GM12875 (cell line): ENCODE data around the gene GON4L.

Source experiments
- H3K4me3 ChIP-seq: one replicate; pipeline ENCODE4 v1.5.1; 2011; ENCODE audit warnings: low read depth, low read length, control low read depth
- TF ChIP-seq, protein P1 (sequence below): IDR thresholded peaks from 2 replicates; pipeline ENCODE4 v1.5.1; 2011; ENCODE audit warnings: low read depth, mild to moderate bottlenecking, control low read depth, inconsistent platforms, low read length, moderate library complexity, borderline replicate concordance; ENCODE audit not compliant: insufficient read depth

The GON4L gene

DNA sequence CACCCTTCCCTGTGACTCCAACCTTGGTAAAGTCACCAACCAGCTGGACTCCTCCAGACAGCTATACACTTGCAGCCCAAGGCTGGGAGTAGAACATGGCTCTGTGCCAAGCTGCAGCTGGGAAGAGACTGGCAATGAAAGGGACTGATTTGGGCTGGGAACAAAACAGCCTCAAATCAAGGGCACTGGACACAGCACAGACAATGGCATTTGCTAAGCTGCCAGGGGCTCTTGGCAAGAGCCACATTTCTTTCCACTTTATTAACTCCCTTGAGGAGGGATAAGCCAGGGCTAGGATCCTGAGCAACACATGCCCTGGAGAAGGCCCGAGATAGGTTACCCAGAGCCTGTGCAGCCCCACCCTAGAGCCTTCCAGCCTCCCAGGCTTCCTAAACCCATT is 14.4 kb upstream of the GON4L start:
- TF ChIP-seq, protein P1, sequence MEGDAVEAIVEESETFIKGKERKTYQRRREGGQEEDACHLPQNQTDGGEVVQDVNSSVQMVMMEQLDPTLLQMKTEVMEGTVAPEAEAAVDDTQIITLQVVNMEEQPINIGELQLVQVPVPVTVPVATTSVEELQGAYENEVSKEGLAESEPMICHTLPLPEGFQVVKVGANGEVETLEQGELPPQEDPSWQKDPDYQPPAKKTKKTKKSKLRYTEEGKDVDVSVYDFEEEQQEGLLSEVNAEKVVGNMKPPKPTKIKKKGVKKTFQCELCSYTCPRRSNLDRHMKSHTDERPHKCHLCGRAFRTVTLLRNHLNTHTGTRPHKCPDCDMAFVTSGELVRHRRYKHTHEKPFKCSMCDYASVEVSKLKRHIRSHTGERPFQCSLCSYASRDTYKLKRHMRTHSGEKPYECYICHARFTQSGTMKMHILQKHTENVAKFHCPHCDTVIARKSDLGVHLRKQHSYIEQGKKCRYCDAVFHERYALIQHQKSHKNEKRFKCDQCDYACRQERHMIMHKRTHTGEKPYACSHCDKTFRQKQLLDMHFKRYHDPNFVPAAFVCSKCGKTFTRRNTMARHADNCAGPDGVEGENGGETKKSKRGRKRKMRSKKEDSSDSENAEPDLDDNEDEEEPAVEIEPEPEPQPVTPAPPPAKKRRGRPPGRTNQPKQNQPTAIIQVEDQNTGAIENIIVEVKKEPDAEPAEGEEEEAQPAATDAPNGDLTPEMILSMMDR, result no peak
- no peak overlapping the region for H3K4me3 ChIP-seq

DNA sequence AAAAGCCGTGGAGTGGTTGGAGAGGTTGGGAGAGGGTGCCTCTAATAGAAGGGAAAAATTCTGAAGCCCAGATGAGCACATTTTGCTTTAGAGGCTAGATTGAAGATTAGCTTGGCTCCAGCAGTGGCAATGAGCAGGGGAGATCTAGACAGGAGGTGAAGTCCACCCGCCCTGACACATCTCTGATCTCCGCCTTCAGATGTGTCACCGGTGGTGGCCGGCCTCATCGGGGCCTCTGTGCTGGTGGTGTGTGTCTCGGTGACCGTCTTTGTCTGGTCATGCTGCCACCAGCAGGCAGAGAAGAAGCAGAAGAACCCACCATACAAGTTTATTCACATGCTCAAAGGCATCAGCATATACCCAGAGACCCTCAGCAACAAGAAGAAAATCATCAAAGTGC is 10.8 kb upstream of the GON4L start:
- TF ChIP-seq, protein P1, result no peak
- H3K4me3 ChIP-seq, result no peak overlapping the region

DNA sequence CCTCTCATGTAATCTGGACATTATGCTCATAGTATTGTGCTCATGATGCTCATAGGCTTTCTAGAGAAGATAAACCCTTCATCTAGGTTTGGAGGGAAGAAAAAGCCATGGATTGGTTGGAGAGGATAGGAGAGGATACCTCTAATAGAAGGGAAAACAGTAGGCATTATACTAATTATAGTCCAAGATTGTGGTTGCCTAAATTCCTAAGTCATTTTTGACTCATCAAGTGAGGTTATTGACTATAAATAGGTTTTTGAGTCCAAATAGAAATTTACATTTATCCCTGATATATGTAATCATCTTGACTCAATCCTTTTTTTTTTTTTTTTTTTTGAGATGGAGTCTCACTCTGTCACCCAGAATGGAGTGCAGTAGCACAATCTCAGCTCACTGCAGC is 7.4 kb upstream of the GON4L start:
- no peak overlapping the region for H3K4me3 ChIP-seq
- TF ChIP-seq, protein P1, result no peak

DNA sequence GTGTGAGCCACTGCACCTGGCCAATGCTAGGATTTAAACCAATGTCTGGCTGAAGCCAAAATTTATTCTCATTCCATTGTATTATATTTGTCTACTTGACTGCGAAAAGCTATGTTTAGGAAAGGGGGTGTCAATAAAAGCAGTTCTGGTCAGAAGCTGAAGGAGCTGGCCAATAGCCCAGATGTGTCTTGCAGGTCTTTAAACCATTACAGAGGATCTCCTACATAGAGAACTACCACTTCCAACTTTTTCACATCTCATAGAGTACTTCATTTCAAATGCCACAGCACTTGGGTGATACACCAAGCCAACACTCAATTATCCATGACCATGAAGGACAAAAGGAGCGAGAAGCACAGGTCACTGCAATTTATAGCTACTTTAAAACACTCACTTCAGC is 4.9 kb upstream of the GON4L start:
- TF ChIP-seq, protein P1, result no peak
- no peak overlapping the region for H3K4me3 ChIP-seq

DNA sequence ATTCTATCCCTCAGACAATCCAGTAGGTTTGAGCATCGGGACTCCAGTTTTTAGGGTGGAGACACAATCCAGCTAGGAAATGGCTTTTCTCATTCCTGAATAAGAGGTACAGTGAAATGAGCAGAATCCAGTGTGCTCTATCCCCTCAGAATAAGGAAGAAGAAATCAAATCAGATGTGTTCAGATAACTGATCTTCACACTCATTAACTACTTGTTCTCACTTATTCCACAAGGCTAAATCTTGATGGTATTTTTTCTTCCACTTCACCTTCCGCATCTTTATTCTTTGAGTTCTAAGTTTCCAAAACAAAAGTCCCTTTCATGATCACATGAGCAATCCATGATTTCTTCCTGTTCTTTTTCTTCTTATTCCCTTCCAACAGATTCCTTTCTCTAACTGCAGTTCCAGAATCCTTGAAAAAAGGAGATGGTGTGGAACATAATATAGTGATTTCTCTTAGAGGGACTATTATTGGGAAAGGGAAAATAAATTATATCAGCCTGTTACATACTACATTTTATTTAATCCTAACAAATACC is 4.0 kb upstream of the GON4L start:
- TF ChIP-seq, protein P1, result no peak
- peak overlapping the region; percentile 72 for H3K4me3 ChIP-seq

DNA sequence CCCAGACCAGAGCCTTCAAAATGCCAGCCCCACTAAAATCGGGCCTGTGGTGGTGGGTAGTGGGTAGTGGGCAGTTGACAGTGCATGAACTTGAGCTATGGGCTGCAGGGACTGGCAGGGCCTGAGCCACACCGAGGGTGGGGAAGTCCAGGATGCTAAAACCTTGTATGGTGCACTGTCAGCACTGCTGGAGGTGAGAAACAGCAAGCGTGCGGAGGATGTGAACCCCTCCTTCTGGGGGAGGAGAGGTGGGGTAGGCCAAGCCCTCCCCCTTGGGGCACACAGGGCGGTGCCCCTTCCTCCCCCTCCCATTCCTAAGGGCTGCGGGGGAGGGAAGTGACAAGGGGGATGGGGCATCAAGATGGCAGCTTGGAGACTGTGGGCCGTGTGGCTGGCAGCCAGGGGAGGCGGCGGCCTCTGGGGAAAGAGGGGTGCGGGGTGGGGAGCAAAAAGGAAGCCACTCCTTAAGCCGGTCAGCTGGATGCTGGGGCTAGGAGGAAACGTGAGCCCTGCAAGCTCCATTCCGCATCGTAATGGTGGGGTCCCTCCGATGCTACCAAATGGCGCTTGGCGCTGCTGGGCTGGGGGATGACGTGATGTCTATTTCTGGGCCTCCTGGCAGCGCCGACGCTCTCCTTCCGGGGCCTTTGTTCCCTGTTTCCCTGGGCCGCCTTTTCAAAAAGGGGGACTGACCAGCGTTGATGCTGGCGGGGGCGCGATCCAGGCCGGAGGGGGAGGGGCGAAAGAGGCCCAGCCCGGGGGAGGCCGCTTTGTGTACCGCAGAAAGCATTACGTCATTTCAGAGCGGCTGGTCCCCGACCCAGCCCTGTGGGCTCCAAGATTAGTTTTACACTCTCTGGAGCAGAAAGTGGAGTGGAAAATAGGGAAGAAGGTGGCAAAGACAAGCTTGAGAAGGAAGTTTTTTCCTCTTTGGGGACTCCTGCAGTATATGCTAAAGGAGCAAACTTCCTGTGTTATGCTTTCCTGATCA is 3.2 kb upstream of the GON4L start:
- peak overlapping the region; percentile 72 for H3K4me3 ChIP-seq
- TF ChIP-seq, protein P1, result no peak
